Fibroblast of the conjunctiva (primary cell): ENCODE results near the gene MIEF1.

Source experiments
- DNase-seq: peaks from one replicate; pipeline ENCODE4 v3.0.0-alpha.2; 2010; ENCODE audit warnings: low read depth

Gene MIEF1

DNA sequence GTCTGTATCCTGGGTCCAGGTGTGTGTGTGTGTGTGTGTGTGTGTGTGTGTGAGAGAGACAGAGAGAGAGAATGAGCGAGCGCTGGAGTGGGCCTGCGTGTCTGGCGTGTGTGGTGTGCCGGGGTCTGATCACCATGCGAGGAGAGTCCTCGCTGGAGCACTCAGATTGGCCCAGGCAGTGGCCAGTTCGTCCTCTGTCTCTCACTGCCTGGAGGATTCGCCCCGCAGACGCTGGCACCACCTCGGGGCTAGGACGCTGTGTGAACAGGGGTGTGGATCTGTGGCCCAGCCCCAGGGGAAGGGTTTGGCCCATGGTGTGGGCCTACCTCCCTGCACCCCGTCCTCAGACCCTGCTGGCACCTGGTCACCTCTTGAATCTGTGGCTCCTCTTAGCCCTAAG lies 56.9 kb downstream of the MIEF1 start:
- DNase-seq: no peak

DNA sequence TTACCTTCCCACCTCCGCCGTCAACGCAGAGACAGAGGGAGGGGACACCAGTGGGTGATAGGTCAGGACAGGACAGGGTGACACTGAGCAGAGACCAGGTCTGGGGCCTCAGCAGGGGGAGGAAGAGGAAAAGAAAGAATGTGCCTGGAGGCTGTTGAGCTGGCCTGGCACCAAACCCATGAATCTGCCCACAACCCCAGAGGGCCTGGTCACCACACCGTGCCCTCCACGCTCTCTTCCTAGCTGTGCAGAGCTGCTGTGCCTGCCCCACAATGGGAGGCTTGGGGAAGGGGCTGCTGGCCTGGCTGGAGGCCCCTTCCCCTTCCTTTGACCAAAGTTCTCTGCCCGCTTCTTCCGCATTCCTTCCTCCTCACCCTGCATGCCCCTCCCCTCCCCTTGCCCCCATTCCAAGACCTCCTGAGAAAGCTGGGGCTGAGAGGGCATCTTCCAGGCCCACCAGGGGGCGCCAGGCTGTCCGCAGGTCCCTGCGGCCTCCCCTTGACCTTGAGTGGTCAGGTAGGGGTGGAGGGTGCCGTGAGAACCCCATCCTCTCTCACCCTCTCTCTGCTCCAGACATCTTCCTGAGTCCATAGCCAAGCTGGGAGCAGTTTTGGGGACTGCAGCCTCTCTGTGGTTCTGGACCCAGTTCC lies 57.5 kb downstream of the MIEF1 start:
- no peak for DNase-seq

DNA sequence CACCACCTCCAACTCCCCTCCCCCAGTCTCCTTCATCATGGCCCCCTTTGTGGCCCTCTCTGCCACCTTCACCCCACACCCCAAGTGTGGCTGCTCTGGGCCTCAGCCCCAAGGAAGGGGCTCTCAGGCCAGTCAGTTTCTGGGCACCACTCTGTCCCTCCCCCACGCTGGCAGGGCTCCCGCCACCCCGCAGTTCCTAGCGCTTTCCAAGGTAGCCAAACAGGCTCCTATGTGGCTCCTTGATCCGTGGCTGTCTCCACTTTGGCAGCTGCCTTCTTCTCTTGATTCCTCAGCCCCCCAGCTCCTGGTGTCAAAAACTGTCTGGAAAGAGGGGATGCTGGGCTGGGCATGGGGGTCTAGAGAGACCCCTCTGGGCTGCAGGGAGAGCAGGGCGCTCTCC lies 58.0 kb downstream of the MIEF1 start:
- no peak for DNase-seq

DNA sequence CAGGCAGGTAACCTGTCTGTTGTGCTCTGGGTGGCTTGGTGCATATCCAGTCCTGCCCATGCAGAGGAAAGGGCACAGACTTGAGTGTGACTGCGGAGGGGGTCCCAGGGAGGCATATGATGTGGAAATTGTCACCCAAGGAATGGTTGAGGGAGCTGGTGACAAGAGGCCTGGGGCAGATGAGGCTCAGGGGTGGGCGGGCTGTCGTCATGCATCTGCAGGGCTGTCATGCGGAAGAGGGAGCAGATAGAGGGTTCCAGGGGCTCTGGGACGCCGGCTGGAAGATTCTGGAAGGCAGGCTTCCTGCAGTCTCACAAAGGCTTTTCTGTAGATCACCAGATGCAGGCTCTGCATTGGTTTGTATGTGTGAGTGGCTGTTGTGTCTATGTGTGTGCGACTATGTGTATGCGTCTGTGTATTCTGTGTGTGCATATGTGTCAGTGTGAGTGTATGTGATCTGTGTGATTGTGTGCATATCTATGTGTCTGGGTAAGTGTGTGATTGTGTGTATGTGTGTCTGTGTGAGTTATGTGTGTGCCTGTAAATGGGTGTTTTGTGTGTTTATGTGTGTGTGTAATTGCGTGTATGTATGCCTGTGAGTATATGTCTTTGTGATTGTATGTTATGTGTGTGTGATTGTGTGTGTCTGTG lies 60.9 kb downstream of the MIEF1 start:
- DNase-seq: no peak

DNA sequence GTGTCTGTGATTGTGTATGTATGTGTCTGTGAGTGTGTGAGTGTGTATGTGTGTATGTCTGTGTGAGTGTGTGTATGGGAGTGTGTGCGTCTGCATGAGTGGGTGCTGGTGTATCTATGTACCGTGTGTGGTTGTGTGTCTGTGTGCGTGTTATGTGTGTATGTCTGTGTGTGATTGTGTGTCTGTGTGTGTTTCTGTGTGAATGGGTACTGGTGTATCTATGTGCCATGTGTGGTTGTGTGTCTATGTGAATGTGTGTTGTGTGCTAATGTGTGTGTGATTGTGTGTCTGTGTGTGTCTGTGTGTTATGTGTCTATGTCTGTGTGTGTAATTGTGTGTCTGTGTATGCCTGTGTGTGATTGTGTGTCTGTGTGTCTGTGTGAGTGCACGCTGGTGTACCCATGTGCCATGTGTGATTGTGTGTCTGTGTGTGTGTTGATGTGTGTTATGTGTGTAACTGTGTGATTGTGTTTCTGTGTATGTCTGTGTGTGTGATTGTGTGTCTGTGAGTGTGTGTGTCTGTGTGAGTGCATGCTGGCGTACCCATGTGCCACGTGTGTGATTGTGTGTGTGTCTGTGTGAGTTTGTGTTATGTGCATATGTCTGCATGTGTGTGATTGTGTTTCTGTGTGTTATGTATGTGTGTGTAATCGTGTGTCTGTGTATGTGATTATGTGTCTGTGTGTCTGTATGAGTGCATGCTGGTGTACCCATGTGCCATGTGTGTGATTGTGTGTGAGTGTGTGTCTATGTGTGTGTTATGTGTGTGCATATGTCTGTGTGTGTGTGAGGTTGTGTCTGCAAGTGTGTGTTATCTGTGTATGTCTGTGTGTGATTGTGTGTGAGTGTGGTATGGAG lies 61.7 kb downstream of the MIEF1 start:
- no peak for DNase-seq

DNA sequence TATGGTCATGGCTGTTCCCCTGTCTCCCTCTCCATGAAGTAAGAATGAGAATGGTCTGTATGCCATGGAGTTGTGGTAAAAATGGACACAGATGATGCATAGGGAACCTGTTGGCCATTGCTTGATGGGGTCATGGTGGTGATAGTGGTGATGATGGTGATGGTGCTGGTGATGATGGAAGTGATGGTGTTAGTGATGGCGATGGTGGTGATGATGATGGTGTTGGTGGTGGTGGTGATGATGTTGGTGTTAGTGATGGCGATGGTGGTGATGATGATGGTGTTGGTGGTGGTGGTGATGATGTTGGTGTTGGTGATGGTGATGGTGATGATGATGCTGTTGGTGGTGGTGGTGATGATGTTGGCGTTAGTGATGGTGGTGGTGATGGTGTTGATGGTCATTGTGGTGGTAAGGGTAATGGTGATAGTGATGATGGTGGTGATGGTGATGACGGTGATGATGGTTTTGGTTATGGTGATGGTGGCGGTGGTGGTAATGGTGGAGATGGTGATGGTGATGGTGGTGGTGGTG lies 63.4 kb downstream of the MIEF1 start:
- no peak for DNase-seq

DNA sequence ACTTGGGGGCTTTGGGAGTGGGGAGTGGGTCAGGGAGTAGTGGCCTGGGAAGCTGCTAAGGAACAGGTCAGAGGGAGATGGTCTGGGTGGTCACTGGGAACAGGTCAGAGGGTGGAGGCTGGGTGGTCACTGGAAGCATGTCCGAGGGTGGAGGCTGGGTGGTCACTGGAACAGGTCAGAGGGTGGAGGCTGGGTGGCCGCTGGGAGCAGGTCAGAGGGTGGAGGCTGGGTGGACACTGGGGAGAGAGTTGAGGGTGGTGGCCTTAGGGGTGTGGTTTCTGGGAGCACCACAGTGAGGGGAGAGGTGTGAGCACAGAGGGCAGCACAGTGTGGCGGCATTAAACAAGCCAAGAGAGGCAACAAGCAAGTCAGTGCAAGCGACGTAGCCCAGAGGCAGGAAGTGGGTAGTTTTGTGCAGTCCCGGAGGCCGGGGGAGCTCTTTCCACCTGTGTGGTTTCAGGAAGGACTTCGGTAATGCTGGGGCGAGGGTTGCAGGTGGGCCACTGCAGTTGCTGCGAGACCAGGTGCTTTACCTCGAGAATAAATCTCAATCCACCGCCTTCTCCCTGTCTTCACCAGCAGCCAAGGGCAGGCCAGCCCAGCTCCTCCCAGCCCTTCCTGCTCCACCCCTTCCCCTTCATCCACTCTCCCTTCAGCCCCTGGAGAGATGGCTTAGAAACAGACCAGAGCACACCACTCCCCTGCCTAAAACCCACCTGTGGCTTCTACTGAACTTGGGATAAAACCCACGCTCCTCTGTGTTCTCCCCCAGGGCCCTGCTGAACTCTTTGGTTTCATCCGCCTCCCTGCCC lies 65.3 kb downstream of the MIEF1 start:
- DNase-seq: no peak
